Stimulated activated memory B cell treated with anti-CD40 and anti-IgM and Interleukin-4, amounts not matched to agents 10 μg/mL and 1 μg/mL and 100 μg/mL, for 72 hours (primary cell): ENCODE results near the gene LHX8.
"Not testable (repeated sequence)": the region's sequence is repeated elsewhere in the genome, so short reads cannot be mapped to it uniquely, and the experiment has no call there.

Source experiments
- ATAC-seq: fragments of 150-1000 bp; cut with Tn5 transposase; 2 replicates; pipeline ENCODE4 v1.10.0; 2021
- H3K27ac Mint-ChIP-seq: one replicate; pipeline ENCODE4 v1.8.0; 2022; ENCODE audit warnings: mild to moderate bottlenecking, mixed read lengths
- H3K27me3 Mint-ChIP-seq: one replicate; pipeline ENCODE4 v1.8.0; 2022; ENCODE audit warnings: mixed read lengths
- H3K36me3 Mint-ChIP-seq: one replicate; pipeline ENCODE4 v1.8.0; 2022; ENCODE audit warnings: mixed read lengths
- H3K4me1 Mint-ChIP-seq: one replicate; pipeline ENCODE4 v1.8.0; 2022; ENCODE audit warnings: mixed read lengths
- H3K4me3 Mint-ChIP-seq: one replicate; pipeline ENCODE4 v1.8.0; 2022; ENCODE audit warnings: mild to moderate bottlenecking, moderate library complexity, mixed read lengths
- H3K9me3 Mint-ChIP-seq: one replicate; pipeline ENCODE4 v1.8.0; 2022; ENCODE audit warnings: mixed read lengths

LHX8 gene

DNA sequence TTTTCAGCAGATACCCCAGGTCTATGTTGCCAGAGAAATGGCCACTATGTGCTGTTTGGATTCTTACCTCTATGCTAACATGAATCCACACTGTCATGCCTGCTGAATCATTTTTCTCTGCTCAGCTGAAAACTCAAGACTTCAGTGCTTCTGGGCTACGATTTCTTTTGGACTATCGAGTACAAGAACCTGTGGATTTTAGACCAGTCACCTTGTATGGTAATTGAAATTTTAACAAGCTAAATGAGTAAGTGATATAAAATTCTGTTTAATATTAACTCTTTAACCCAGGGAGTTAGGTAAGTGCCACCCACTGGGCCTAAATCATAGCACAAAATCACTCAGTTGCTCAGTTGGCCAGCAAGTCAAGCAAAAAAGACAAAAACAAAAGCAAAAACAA, 35.8 kb downstream of the LHX8 start:
- Mint-ChIP-seq H3K9me3 (no peaks in the 10 kb centered on the region), H3K4me1 (peaks cover 6% of the 10 kb centered on the region), H3K27me3 (no peaks in the 10 kb centered on the region), H3K36me3 (no peaks in the 10 kb centered on the region), H3K27ac (no peak overlapping the region), H3K4me3 (no peak overlapping the region)
- no peak for ATAC-seq

DNA sequence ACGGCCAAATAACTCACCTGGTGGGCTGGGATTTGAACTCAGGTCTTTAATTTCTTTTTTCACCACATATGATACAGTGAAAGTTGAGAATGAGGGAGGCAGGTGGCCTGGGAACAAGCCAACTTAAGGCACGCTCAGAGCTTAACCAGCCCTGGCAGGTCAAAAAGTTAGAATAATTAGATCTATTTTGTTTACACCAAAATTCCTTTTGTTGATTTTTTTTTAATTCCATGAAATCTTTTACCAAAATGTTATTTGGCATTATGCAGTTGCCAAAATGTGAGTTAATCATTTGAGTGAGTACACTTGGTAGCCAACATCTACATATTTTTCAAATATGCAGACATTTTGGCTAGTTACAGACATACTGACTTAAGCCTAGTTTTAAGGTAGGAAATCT, 36.8 kb downstream of the LHX8 start:
- Mint-ChIP-seq H3K9me3 (peaks cover 3% of the 10 kb centered on the region), H3K4me1 (no peaks in the 10 kb centered on the region), H3K36me3 (no peaks in the 10 kb centered on the region), H3K4me3 (no peak overlapping the region), H3K27ac (no peak overlapping the region), H3K27me3 (no peaks in the 10 kb centered on the region)
- no peak for ATAC-seq

DNA sequence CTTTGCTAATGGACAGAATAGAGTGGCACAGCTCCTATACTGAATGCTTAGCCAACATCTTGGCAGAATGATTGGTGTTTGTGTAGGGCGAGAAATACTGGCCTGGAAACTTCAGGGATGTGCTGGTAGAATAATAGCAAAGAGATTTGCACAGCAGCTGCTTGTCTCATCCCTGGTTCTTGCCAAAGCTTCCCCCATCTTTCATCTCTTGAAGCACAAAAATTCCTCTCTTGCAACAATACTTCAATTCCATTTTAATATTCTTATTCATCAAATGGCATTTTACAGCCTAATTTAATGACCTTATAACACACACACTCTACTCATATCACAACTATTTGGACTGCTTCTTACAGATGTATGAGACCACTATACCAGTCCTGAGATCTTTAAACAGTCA, 37.7 kb downstream of the LHX8 start:
- Mint-ChIP-seq H3K27ac (no peak overlapping the region), H3K36me3 (no peaks in the 10 kb centered on the region), H3K4me1 (no peaks in the 10 kb centered on the region), H3K4me3 (no peak overlapping the region), H3K9me3 (peaks cover 3% of the 10 kb centered on the region), H3K27me3 (no peaks in the 10 kb centered on the region)
- no peak for ATAC-seq

DNA sequence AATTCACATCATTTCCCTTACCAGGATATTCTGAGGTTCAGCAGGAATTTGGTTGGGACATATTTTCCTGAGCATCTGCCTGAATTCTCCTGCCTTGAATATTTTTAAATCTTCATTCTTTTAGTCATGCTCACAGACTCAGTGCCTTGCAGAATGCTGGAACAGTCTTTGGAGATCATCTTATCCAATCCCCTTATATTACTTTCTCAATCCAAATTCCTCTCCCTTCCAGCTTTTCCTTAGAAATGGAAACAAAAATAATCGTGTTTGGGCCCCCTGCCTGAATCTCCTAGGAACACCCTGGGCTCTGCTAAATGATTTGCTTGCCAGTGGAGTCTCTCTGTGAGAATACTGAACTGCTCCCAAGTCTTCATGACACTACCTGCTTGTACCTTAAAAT, 38.4 kb downstream of the LHX8 start:
- no peak overlapping the region for H3K27ac Mint-ChIP-seq
- no peak for ATAC-seq
- no peaks in the 10 kb centered on the region for H3K27me3 Mint-ChIP-seq
- peaks cover 3% of the 10 kb centered on the region for H3K9me3 Mint-ChIP-seq
- H3K4me1 Mint-ChIP-seq: no peaks in the 10 kb centered on the region
- H3K36me3 Mint-ChIP-seq: no peaks in the 10 kb centered on the region
- no peak overlapping the region for H3K4me3 Mint-ChIP-seq

DNA sequence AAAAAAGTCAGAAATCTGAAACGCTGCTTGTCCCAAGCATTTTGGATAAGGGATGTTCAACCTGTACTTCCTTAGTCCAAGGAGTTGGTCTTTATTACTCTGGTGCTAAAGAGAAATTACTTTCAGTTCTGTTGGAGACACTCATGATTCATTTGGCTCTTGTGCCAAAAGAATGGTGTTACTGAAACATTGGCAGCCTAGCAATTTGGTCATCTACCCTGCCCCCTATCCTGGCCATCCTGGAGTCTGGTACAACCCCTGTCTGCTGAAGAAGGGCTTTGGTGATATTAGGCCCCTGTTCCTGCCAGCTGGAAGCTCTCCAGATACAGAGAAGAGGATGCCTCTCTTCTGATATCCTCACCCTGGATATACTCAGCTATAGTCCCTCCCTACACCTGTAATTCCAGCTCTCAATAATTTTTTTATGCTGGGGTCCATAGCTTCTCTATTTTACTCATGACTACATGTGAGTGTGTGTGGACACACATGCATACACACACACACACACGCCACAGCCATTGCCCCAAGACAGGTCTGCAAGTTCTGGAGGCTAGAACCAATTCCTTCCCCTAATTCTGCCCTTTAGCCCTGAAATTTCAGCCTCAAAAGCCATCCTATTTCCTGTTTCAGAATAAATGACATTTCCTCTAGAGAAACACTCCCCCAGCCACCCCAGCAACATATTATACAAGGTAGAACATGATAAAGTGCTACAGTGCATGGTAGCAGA, 40.0 kb downstream of the LHX8 start:
- H3K4me1 Mint-ChIP-seq: no peaks in the 10 kb centered on the region
- H3K9me3 Mint-ChIP-seq: peaks cover 3% of the 10 kb centered on the region
- ATAC-seq: no peak
- peaks cover 3% of the 10 kb centered on the region for H3K27me3 Mint-ChIP-seq
- H3K4me3 Mint-ChIP-seq: no peak overlapping the region
- no peak overlapping the region for H3K27ac Mint-ChIP-seq
- H3K36me3 Mint-ChIP-seq: no peaks in the 10 kb centered on the region

DNA sequence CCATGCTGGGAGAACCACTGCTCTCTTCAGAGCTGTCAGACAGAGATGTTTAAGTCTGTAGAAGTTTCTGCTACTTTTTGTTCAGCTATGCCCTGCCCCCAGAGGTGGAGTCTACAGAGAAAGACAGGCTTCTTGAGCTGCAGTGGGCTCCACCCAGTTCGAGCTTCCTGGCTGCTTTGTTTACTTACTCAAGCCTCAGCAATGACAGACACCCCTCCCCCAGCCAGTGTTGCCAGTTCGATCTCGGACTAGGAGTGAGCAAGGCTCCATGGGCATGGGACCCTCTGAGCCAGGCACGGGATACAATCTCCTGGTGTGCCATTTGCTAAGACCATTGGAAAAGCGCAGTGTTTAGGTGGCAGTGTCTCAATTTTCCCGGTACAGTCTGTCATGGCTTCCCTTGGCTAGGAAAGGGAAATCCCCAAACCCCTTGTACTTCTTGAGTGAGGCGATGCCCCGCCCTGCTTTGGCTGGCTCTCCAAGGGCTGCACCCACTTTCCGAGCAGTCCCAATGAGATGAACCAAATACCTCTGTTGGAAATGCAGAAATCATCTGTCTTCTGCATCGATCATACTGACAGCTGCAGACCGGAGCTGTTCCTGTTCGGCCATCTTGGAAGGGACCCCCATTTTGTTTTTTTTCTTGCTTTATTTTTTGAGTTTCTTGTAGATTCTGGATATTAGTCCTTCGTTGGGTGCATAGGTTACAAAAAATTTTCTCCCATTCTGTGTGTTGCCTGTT, 47.2 kb downstream of the LHX8 start:
- not testable (repeated sequence) for H3K36me3 Mint-ChIP-seq, H3K4me3 Mint-ChIP-seq, ATAC-seq, H3K4me1 Mint-ChIP-seq, H3K9me3 Mint-ChIP-seq, H3K27ac Mint-ChIP-seq
- H3K27me3 Mint-ChIP-seq: peaks cover 55% of the 10 kb centered on the region

DNA sequence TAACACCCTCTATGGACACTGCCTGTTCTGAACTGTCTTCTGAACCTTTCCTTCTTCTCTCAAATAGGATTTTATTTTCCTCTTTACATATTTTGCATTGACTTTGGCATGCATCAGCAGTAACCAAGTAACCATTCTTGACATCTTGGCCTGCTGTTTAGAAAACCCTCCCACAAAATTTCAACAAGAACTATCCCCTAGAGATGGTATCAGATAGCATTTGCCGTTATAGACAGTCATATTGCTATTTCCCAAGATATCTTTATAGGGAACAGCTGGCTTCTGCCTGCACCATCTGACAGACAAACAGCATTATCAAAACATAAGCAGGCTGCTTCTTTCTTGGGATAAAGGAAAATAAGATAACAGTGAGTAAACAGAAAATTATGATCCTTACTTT, 54.7 kb downstream of the LHX8 start:
- Mint-ChIP-seq H3K27me3 (peaks cover 31% of the 10 kb centered on the region), H3K9me3 (no peaks in the 10 kb centered on the region), H3K4me3 (no peak overlapping the region), H3K27ac (no peak overlapping the region), H3K4me1 (no peaks in the 10 kb centered on the region), H3K36me3 (no peaks in the 10 kb centered on the region)
- no peak for ATAC-seq

DNA sequence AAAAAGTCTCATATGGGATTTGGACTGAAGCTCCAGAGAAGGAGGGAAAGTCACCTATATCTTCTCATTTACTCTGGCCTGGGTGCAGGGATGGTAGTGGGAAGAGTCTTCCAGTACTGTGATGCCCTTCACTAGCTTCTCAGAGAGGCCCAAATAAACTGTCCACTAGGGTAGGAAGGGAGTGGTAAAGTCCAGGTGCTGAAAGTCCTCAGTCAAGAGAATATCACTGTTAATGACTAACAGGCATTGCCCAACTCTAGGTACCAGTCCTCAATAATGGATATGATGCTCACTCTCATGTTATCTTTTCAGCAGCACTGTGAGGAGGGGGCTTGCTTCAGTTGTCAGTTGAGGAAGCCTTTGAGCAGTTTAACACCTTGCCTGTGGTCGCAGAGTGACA, 64.0 kb downstream of the LHX8 start:
- no peaks in the 10 kb centered on the region for H3K9me3 Mint-ChIP-seq
- no peaks in the 10 kb centered on the region for H3K36me3 Mint-ChIP-seq

DNA sequence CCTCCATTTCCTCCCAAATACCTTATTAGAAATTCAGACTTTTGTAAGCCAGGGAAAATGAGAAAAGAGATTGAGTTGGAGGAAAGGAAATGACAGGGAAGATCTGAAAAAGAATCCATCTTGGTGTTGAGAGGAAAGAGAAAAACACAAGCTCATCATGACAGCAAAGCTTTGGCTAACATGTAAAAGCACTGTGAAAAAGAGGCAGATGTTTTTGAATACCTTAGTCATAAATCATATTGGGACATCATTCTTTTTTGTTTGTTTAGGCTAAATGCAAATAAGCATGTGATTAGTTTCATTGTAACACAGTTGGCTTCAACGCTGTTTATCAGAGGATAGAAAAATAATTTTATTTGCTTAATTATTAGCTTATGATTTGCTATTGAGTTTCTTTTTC, 64.6 kb downstream of the LHX8 start:
- H3K9me3 Mint-ChIP-seq: no peaks in the 10 kb centered on the region
- H3K4me1 Mint-ChIP-seq: no peaks in the 10 kb centered on the region
- H3K27me3 Mint-ChIP-seq: peaks cover 9% of the 10 kb centered on the region
- no peak overlapping the region for H3K4me3 Mint-ChIP-seq
- ATAC-seq: no peak
- H3K27ac Mint-ChIP-seq: no peak overlapping the region
- no peaks in the 10 kb centered on the region for H3K36me3 Mint-ChIP-seq

More for the DNA sequence above, 64.0 kb downstream of the LHX8 start:
- ATAC-seq: no peak
- Mint-ChIP-seq H3K4me1 (no peaks in the 10 kb centered on the region), H3K4me3 (no peak overlapping the region), H3K27ac (no peak overlapping the region), H3K27me3 (peaks cover 15% of the 10 kb centered on the region)

DNA sequence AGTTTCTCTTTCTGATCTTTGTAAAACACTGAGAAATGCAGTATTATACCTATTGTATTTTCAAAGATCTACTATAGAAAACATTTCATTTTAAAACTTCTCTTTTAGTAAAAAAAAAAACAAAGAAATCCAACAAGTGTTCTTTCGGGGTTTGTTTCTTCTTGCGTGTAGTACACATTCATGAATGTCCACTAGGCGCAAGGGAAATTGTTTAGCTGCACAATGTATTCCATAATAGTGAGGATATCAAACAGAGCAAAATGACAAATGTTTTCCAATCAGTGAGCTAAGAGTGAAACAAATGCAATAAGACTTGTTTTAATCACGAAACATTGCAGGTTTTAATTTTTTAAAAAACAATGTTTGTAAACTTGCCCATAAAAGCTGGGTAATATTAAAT, 68.6 kb downstream of the LHX8 start:
- Mint-ChIP-seq H3K4me1 (no peaks in the 10 kb centered on the region), H3K36me3 (no peaks in the 10 kb centered on the region), H3K27ac (no peak overlapping the region), H3K27me3 (no peaks in the 10 kb centered on the region), H3K9me3 (no peaks in the 10 kb centered on the region), H3K4me3 (no peak overlapping the region)
- ATAC-seq: no peak

DNA sequence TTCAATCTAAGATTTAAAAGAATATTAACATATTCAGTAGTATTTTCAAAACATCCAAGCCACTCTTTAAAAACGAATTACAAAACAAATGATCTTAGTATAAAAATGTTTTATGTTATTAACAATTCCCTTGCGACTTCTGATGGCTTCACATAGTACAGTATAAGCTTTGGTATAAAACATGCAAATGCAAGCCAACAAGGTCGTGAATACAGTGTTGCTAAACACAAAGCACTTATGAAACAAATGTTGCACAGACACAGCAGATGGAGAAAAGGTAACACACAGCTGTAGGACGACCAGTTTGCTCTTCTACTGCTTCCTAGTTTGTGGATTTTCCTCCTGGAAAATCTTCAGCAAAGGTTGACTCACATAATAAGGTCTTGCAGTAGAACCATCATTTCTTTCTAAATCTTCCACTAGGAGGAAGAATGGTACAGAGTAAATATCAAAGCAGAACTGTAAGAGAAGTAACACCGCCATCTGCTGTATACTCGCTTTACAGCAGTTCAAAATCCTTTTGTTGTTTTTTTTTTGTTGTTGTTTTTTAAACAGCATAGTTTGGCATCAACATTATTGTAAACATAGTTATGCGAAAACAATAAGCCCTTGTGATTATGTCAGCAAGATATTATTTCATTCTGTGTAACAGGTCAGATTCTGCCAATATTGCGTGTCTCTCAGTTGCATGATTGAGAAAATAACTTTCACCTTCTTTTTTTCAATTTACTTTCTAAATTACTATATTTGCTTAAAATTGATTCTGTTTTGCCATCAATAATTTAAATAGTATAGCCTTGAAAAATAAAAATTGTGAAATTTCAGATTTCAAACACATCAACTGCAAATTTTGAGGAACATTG, 69.5 kb downstream of the LHX8 start:
- H3K27me3 Mint-ChIP-seq: no peaks in the 10 kb centered on the region
- H3K27ac Mint-ChIP-seq: no peak overlapping the region
- no peak for ATAC-seq
- no peaks in the 10 kb centered on the region for H3K36me3 Mint-ChIP-seq
- H3K4me1 Mint-ChIP-seq: no peaks in the 10 kb centered on the region
- H3K9me3 Mint-ChIP-seq: no peaks in the 10 kb centered on the region
- H3K4me3 Mint-ChIP-seq: no peak overlapping the region

DNA sequence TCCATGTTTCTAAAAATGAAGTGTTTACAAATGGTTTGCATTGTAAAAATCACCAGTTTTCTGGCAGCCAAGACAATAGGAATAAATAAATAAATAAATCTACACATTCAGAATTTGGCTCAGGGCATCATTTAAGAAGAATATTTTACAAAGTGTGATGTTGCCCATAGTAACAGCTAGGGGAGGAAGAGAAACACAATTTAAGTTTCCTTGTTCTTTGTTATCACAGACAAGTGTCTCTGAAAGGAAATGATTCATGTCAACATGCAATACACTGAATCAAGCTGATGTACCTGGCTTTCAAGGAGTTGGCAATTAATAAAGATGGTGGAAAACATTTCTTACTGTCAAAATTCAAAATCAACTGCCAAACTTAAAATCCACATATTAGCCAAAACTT, 74.7 kb downstream of the LHX8 start:
- H3K9me3 Mint-ChIP-seq: no peaks in the 10 kb centered on the region
- H3K4me3 Mint-ChIP-seq: no peak overlapping the region
- H3K27ac Mint-ChIP-seq: no peak overlapping the region
- no peaks in the 10 kb centered on the region for H3K4me1 Mint-ChIP-seq
- H3K36me3 Mint-ChIP-seq: no peaks in the 10 kb centered on the region
- no peaks in the 10 kb centered on the region for H3K27me3 Mint-ChIP-seq
- no peak for ATAC-seq
